NOMO-1 treated with dmso at 0.1 percent for 144 hours (cell line): ENCODE data around the gene CAPN7.

Source experiments
- DNase-seq: peaks from one replicate; lab custom pipeline; 2025; ENCODE audit not compliant: unreplicated experiment; lab: John Stamatoyannopoulos, UW

The CAPN7 gene

GRCh38 chr3:15243822-15244482 lies 37.9 kb downstream of the CAPN7 start:
- DNase-seq = no peak

GRCh38 chr3:15246186-15246585 lies 40.1 kb downstream of the CAPN7 start:
- no peak for DNase-seq

DNA sequence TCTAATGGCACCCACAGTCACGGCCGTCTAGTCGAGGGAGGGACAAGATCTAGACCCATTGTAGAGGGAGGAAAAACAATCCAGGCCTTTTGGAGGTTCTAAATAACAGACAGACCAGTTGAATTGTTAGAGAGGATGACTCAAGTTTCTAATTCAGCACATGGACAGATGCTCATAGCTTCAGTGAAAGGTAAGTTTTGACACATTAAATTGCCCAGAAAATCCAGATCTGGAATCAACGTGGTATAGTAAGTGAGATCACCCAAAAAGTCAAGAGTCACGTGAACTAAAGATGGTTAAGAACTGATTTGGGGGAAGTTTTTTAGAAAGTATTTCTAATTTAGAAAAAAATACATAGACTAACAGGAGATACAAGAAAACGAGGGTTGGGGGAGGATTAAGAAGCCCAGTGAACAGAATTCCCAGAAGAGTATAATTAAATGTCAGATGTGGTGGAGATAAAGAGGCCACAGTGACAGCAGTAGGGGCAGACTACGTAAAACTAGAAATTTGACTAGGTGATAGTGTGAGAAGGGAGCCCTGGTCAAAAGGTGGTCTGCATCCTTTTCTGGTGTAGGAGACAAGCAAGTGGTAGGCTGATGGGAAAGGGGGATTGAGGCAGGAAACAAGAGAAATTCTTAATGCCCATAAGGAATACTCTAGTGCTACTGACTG lies 47.1 kb downstream of the CAPN7 start:
- DNase-seq = no peak

- DNase-seq = no peak
Observed at GRCh38 chr3:15255215-15255614, 49.2 kb downstream of the CAPN7 start.

DNA sequence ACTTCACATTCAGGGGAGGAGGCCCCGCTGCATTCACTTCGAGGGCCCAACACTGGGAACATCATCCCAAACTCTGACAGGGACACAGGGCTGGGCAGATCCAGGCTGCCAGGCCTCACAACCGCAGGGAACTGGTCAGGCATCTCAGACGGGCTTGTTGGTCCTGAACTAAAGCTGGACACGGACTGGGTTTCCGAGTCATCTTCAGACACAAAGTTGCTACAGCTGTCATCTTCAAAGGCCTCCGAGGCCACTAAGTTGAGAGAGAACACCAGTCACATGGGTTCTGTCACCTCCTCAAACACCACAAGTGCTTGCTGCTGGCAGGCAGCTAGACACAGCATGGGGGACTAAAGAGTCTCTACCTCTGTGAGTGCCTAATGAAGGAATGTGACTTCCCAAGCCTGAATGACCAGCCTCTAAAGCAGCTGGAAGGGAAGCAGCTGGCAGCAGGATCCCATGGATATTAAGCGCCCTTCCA lies 50.9 kb downstream of the CAPN7 start:
- no peak for DNase-seq

DNA sequence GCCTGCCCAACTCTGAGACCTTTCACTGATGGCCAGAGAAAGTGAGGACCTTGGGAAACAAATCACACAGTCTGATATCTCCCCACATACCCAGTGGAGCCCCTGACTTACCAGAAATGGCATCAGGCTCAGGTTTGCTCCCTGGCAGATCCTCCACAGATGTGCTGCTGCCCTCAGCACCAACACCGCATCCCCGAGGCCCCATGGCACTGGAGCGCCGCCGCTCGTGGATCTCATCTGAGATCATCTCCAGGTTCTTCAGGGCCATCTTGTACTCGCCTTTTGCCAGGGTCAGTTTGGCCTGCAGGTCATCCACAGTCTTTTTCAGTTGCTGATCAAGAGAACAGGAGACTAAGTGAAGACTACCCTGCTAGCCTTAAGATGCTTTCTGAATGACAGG lies 52.7 kb downstream of the CAPN7 start:
- DNase-seq = no peak

DNA sequence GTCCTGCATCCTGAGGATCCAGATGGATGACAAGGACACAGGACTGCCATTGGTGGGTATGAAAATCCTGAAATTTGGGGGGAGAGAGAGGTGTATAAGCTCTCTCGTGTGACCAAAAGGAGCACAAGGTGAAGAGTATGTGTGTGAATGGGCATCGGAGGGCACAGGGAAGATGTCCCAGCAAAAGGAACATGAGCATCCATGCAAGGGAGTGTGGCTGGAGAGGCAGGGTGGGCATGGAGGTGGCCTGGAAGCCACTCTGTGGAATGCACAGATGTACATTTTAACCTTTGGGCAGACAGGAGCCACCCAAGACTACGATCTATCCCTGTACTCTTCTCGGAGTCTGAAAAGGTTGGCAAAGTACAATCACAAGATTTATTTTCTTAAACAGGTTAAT lies 54.5 kb downstream of the CAPN7 start:
- no peak for DNase-seq

DNA sequence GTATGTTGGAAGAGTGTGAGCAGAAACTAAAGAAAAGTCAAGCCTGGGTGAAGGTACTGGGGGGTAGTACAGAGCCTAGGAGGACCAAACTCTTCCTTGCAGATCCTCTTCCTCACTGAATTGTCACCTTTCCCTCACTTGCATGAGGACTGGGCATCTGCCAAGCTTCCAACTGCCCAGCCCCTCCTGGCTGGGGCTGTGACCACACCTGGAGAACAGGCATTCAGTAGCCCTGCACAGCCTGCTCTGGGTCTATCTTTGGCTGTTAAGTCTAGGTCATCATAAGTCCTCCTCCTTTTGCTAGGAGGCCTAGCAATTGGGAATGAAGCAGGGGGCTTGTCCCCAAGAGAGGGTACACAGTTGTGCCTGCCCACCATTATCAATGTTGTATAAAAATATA lies 55.2 kb downstream of the CAPN7 start:
- no peak for DNase-seq

DNA sequence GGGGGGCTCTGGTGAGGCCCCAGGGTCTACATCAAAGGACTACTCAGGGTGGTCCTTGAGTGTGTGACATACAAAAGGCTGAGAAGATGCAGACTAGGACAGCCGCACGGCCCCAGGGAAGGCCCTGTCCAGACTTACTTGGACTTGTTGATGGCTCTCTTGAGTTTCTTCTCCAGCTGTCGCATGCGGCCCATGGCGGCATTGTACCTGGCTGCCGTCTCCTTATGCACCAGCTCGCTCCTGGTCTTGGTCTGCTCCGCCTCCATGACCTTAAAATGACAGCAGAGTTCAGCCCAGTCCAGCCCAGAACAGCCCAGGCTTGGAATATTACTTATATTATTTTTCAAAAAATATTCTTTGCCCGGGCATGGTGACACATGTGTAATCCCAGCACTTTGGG lies 56.0 kb downstream of the CAPN7 start:
- DNase-seq = no peak

GRCh38 chr3:15263120-15263519 lies 57.1 kb downstream of the CAPN7 start:
- no peak for DNase-seq

- DNase-seq = no peak
Observed at GRCh38 chr3:15263926-15264325, 57.9 kb downstream of the CAPN7 start.

DNA sequence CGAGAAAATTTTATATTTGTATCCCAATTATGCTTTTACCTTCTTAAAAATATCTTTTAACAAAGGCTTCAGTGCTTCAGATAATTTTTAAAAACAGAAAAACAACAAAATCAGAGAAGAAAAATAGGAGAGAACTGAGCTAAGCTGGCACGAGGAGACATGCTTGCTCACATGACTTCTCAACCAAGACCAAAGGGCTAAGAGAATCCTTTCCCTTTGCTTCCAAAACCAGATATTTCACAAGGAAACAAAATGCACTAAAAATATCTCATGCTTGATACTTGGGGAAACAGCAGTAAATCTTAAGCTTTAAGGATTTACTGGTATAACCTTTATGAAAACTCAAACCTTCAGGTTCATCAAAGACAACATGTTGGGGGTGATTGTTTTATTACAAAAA lies 58.4 kb downstream of the CAPN7 start:
- no peak for DNase-seq

DNA sequence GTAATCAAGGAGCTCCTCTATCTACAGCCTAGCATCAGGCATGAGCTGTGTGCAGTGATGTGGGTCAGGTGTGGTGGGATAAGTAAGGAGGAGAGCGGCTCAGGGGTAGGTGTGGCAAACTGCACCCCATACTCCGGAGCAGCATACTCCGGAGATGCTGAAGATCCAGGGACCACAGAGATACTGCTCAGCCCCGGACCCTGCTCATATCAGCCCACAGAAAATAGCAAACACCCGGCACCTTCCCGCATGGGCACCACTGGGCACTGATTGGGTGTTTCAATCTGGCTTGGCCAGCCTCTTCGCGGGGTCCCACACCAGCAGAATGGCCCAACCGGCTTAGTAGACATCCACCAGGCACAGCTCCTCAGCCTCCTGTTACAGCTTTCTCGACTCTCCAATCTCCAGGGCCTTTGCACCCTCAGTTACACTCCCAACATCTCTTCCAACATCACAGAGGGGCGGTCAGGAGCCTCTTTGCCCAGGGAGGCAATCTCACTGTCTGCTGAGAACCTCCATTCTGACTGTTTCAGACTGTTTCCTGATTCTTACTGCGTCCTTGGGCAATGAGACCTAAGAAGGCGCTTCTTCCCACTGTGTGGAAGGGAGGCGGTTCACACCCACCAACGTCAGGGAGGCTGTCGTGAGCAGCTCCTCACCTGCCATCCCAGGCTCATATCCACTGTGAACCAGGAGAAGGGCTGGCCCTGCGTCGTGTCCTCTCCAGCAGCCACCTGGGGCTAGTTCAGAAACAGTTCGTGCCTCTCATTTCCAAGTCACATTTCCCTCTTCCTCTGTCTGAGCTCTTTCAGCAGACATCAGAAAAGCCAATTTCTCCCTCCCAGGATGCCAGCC lies 59.8 kb downstream of the CAPN7 start:
- no peak for DNase-seq

DNA sequence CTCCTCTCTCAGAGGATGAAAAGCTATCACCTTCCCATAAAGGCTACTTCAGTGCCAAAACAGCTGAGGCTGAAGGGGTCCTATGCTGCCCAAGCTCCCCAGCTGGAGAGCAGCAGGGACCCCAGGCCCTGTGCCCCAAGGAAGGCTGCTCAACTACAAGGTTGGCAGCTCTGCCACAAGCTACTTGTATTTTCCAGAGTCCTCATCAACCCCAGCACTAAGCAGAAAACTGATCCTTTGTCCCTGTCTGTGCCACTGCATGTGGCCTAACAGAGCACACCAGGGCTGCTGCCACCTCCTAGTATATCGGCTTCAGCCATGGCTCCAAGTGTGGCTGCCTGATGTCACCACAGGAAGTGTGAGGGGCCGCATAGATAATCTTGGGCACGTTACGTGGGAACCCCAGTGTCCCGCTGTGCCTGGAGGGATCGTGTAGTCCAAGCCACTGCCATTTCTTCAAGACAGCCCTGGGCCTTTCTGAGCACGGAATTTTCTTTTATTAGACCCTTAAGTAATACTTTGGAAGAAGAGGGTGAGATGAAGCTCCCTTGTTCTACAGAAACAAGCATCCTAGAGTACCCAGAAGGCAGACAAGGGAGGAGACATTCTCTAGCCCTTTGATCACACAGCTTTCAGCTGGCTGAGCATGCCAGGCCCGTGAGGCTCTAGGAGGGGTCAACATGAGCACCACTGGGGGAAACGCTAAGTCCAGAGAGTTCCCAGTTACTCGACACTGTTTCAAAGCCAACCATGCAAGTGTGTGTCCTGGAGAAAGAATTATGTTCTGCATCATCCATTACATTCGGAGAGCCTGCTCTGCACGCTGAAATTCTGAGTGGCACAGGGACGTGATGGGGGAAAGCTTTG lies 60.7 kb downstream of the CAPN7 start:
- DNase-seq = no peak

DNA sequence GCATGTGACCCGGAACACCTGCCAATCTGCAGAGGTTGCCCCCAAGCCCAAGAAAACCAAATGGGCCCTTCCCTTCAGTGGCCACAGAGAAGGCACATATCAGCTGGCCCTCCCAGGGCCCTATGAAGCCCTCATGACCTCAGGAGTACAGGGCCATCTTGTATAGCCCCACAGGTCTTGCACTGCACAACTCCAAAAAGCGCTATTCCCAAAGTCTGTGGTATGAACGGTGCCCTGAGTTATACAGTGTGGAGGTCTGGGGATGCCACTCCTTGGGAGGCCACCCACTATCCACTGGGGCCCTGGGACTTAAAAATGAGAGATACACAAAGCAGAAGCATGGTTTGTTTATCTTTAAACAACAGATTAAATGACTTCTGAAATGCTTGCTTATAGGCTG lies 61.5 kb downstream of the CAPN7 start:
- DNase-seq = no peak

DNA sequence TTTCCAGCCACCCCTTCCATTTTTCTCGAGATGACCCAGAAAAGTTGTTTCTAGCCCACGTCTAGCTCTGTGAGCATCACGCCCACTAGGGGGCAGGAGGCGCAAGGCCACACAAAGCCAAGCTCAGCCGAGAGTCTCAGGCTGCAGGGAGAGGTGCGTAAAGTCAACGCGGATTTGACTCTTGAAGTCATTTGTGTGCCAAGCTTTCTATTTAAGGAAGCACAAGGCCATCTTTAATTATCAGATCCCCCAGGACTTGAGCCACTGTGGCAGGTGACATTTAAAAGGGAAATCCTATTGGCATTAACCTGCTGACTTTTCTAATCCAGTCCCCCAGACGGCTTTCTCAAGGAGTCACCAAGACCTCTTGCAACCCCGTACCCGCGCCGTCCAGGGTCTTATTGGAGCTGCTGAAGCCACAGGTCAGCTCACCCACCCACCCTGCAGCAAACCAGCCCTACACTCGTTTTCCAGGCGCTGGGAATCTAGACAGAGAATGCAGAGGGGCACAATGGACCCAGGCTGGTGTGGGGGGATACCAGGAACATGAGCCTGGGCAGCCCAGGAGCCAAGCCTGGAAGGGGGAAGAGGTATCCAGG lies 62.1 kb downstream of the CAPN7 start:
- peak; percentile 81 for DNase-seq

GRCh38 chr3:15269091-15269989 lies 63.3 kb downstream of the CAPN7 start:
- DNase-seq = peak; percentile 92

- DNase-seq = no peak
Observed at GRCh38 chr3:15271030-15271429, 65.0 kb downstream of the CAPN7 start.

DNA sequence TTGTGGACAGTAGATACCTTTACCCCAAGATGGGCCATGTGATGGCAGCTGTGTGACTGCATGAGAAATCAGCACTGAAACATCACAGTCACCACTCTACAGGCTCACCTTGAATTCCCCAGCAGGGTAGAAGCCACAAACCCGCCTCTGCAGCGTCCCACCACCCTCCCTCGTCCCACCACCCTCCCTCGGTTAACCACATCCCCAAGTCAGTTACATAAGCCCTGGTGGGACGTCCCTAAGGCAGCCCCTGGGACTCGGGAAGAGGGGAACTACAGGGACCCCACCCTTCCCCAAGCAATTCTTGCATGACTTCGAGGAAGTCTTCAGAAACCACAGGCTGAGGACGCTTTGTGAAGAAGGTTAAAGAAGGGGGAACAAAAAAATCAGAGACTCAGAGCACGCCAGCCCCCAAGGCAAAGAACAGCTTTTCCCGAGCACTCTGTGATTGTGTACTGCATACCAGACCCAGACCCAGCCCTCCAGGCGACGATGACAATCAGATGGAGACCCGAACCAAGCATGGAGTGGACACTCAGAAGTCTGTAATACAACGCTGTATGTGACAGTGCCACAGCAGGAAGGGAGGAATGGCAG lies 65.8 kb downstream of the CAPN7 start:
- DNase-seq = peak; percentile 87
